GM20431 (cell line): Measurements from ENCODE around the gene SRMS.

Experiments
- in situ Hi-C: fragments of 300-500 bp; cut with MseI, MboI; formaldehyde crosslinking; loops from one replicate; pipeline ENCODE4 v1.15.0; 2020; ENCODE audit warnings: low sequenced_read_pairs; ENCODE audit not compliant: unreplicated experiment

The SRMS gene

DNA sequence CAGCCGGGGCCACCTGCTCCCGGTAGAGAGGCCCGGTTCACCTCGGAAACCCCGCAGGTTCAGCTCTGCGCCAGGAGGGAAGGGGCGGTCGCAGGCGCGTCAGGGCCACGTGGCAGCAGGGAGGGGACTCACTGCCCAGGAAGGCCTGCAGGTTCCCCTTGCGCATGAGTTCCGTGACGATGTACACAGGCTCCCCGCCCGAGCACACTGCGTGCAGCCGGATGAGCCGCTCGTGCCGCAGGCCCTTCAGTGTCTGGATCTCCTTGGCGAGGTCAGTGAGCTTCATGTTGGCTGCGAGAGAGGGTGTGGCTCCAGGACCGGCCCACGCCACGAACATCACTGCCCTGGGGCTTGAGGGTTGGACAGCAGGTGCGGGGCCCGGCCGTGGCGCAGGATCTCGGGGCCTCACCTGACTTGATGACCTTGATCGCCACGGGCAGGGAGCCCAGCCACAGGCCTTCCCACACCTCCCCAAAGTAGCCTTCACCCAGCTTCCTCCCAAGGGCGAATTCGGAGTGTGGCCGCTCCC is 5.5 kb downstream of the SRMS start:
- in situ Hi-C loops: no loop called here

GRCh38 chr20:63541371-63541770 is 6.2 kb downstream of the SRMS start:
- in situ Hi-C loops: no loop called here

- in situ Hi-C loops: no loop called here
Measured at GRCh38 chr20:63540417-63541186, 6.9 kb downstream of the SRMS start.

- in situ Hi-C loops: no loop called here
Measured at GRCh38 chr20:63539441-63540370, 7.8 kb downstream of the SRMS start.

GRCh38 chr20:63539092-63539430 is 8.5 kb downstream of the SRMS start:
- in situ Hi-C loops: no loop called here

- in situ Hi-C loops: no loop called here
Measured at GRCh38 chr20:63538204-63539091, 9.1 kb downstream of the SRMS start.

DNA sequence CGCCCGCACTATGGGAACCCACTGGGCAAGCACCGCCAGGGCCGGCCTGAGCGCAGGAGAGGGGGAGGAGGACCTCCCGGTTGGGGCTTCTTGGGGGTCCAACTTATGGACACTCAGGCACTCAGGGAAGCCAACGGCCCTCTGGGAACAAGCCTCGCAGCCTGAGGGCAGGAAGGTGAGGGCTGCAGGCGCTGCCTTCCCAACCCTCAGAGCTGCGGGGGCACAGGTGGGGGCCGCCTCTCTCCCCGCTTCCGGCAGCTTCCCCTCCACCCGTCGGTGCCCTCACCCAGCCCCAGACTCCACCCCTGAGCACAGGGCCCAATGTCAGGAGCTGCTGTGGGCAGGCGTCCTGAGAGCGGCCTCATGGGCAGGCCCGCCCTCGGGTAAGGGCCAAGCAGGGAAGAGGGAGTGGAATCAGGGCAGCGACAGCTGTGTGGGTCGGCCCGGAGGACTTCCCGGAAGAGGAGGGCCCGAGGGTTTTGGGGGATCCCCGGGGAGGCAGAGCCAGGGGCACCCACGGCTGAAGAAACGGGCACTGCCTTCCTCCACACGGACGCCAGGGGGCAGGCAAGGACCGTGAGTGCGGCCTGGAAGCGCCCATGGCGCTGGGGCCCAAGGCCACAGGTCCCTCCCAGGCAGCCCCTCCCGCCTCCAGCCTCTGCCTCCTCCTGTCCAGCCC is 9.9 kb downstream of the SRMS start:
- in situ Hi-C loops: no loop called here

DNA sequence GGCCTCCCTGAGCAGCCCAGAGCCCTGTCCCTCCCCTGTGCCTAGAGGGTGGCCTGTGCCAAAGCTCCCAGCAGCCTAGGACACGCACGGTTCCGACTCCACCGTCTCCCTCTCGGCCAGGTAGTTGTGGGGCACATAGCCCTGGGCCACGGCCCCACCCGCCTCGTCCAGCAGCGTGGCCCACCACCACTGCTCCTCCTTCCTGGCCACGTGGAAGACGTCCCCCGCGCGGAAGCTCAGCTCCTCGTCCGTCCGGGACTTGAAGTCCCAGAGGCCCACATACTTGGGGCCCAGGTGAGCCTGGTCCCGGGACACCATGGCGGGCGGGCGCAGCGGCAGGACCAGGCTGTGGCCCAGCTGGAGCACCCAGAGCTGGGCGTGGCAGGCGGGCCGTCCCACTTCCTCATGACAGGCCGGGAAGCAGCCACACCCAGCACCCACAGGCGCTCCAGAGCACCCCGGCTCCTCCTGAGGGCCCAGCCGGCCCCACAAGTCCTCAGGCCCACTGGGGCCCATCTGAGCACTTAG is 10.5 kb downstream of the SRMS start, which contains the start of gene PTK6:
TSS of gene PTK6 (minus strand) at position 380 of the 528 bp plus-strand sequence. CDS start at position 318, 62 bp downstream.
- in situ Hi-C loops: no loop called here

DNA sequence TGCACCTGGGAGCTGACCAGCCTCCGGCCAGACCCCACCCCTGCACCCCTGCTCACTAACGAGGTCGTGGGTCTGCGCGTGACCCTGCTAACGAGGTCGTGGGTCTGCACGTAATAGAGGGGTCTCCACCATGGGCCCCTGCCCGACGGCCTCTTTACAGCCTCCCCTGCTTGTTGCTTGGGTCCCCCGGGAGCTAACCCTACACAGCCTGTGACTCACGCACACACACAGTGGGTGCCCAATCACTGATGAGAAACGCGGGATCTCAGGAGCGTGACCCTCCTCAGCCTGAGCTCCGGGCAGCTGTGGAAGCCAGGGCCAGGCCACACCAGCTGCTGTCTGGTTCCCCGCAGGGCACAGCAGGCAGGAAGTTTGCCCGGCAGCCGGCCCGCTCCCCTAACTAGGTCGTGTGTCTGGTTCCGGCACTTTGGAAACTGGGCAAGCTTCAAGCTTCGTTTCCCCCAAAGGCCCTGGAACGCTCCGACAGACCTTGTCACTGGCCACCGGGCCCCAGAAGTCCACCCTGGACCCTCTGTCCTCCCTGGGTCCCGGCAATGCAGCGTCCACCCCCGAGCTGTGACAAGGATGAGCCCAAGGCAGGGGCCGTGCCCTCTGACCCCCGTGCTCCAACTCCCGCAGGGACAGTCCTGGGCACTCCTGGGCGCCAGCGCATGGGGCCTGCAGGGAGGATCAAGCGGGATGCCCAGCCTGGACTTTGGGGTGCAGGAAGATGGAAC is 11.1 kb downstream of the SRMS start:
- in situ Hi-C loops: no loop called here

DNA sequence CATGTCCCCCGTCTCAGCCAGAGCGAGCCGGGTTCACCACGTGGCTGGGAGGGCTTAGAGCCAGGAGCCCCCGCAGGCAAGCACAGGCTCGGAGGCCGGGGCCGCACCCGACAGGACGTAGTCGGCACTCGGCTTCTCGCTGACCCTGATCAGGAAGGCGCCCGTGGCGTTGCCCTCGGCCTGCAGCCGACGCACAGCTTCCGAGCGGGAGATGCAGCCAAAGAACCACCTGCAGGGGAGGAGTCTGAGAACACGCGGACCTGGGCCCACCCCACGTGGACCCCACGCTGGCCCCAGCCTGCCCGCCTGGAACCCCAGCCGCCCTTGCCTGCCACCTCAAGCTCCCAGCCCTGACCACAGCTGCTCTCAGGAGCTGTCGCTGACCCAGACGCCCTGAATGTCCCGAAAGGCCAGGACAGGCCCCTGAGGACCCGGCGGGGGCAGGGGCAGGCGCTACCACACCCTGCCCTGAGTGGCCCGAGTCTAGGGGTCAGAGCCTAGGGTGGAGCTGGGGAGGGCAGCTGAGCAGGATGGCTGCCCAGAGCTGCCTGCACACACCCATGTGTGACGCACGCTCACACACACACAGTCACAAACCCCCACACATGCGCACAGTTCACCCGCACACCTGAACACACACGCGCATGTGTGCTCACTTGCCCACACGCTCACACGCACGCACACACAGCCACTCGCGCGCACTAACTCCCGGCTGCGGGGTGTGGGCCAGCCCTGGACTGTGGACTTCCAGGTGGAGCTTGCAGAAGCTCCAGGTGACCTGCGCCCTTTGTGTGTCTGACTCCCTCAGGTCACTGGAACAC is 12.5 kb downstream of the SRMS start:
- in situ Hi-C loops: no loop called here

GRCh38 chr20:63534427-63534830 is 13.1 kb downstream of the SRMS start:
- in situ Hi-C loops: no loop called here

DNA sequence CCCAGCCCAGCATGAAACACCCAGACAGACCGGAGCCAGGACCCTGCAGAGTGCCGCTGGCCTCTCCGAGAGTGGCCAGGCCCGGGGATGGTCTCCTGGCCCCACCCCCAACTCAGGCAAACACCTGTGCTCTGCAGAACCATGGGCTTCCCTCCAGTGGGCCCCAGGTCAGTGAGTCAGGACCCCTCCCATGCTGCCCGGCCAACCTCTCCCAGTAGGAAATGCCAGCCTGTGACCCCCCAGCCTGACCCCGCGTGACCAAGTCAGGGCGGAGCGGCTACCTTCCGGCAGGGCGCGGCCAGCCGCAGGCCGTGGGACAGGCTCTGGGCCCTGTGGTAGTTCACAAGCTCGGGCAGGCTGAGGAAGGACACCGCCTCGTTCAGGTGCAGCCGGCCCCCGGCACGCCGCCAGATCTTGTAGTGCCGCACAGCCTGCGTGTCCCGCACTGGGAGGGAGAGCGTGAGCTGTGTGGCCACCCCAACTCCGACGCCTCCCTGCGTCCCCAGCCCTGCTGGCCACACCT is 13.6 kb downstream of the SRMS start:
- in situ Hi-C loops: no loop called here

GRCh38 chr20:63533388-63533787 is 14.2 kb downstream of the SRMS start:
- in situ Hi-C loops: no loop called here

GRCh38 chr20:63532449-63532971 is 15.0 kb downstream of the SRMS start:
- in situ Hi-C loops: no loop called here

- in situ Hi-C loops: no loop called here
Measured at GRCh38 chr20:63531686-63532448, 15.7 kb downstream of the SRMS start.

DNA sequence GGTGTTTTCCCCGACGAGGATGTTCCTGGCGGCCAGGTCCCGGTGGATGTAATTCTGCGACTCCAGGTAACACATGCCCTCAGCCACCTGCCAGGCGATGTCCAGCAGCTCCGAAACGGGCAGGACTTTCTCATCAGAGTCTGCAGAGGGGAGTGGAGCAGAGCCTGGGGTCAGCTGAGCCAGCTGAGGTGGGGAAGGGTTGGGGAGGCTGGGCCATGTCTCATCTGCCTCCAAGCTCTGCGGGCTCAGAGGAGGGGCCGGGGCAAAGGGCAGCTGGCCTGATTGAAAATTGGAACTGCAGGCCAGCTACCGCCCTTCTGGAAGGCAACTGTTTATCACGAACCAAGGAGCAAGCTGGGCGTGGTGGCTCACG is 16.8 kb downstream of the SRMS start:
- in situ Hi-C loops: no loop called here
